Esophagus muscularis mucosa (tissue), 4 donors: ENCODE data around the gene ZBTB7C. TPM values are rescaled to one million over a fixed set of nuclear protein-coding genes. Genes with fewer than 3 reads are reported as not detected.

ENCODE experiments used
- DNase-seq: peaks from one replicate; pipeline ENCODE4 v3.0.0-alpha.2; 2017; ENCODE audit errors: extremely low spot score
- H3K27ac ChIP-seq, 4 donors: fragments of 200-600 bp; sonication (generic); replicated peaks in 1 of 4; 1 replicate in 3 of 4; 2 replicates in 1 of 4; pipeline ENCODE4 v1.5.1; 2016 to 2019; ENCODE audit warnings: mild to moderate bottlenecking in 1 of 4
- H3K27me3 ChIP-seq, 4 donors: fragments of 200-600 bp; sonication (generic); one replicate each; pipeline versions ENCODE4 v1.5.1 to v1.6.0; 2016 to 2019
- H3K36me3 ChIP-seq, 4 donors: fragments of 200-600 bp; sonication (generic); one replicate each; pipeline ENCODE4 v1.5.1; 2016 to 2019
- H3K4me1 ChIP-seq, 4 donors: fragments of 200-600 bp; sonication (generic); one replicate each; pipeline ENCODE4 v1.5.1; 2016 to 2019
- H3K4me3 ChIP-seq, 4 donors: fragments of 200-600 bp; sonication (generic); 1 replicate in 2 of 4; 2 replicates in 2 of 4; pipeline ENCODE4 v1.5.1; 2016 to 2019; ENCODE audit warnings: mild to moderate bottlenecking in 4 of 4, moderate library complexity in 1 of 4
- H3K9me3 ChIP-seq, 4 donors: fragments of 200-600 bp; sonication (generic); 1 replicate in 3 of 4; 2 replicates in 1 of 4; pipeline ENCODE4 v1.5.1; 2016 to 2019
- CTCF ChIP-seq, 3 experiments: fragments of 200-600 bp in 2 of 3; fragments of 450-650 bp in 1 of 3; sonication (generic) in 2 of 3; IDR thresholded peaks; one replicate each; pipeline ENCODE4 v1.5.1; 2017 to 2019; ENCODE audit warnings: antibody characterized with exemption in 3 of 3, mild to moderate bottlenecking in 2 of 3, moderate library complexity in 1 of 3
- EP300 ChIP-seq: sonication (generic); formaldehyde crosslinking; IDR thresholded peaks from one replicate; pipeline ENCODE4 v1.6.1; 2017; ENCODE audit warnings: antibody characterized with exemption
- POLR2A ChIP-seq: fragments of 450-650 bp; IDR thresholded peaks from one replicate; pipeline ENCODE4 v1.6.1; 2017; ENCODE audit warnings: antibody characterized with exemption, moderate library complexity, mild to moderate bottlenecking, low read depth
- POLR2AphosphoS5 ChIP-seq, 2 donors: sonication (generic); formaldehyde crosslinking; IDR thresholded peaks; one replicate each; pipeline ENCODE4 v1.6.1; 2017; ENCODE audit warnings: antibody characterized with exemption in 2 of 2
- WGBS: methylation state at CpG from one replicate; pipeline ENCODE4 v1.1.5; 2018; 5-methylcytosine and 5-hydroxymethylcytosine counted together
- intact Hi-C: fragments of 100-400 bp; cut with DNase I; formaldehyde crosslinking; loops from one replicate; pipeline ENCODE4 v1.15.1; 2023
- total RNA-seq, 4 donors: library from RNA; depleted of rRNA; stranded (reverse); fragments of >200 nt; gene quantifications; one replicate each; pipeline versions ENCODE4 v1.1.0 to v1.2.1, GENCODE V29; 2016

The ZBTB7C gene
- total RNA-seq, 4 donors from 2014 or later = 6.3 to 13.2 (median 9.1) TPM

GRCh38 chr18:48113691-48114090 is 295.5 kb downstream of the ZBTB7C start:
- 87% methylated on average over 8 of the region's 8 CpGs for WGBS
- H3K4me1 ChIP-seq = no peaks in the 10 kb centered on the region
- H3K27ac ChIP-seq = no peak overlapping the region
- no peak for TF ChIP-seq POLR2A
- no peak for TF ChIP-seq EP300
- TF ChIP-seq CTCF (IDR thresholded peaks at IDR 0.05) = no peak
- no peak for TF ChIP-seq POLR2AphosphoS5 (IDR thresholded peaks at IDR 0.05)
- DNase-seq = no peak
- intact Hi-C loops = no loop called here
- H3K27me3 ChIP-seq = no peaks in the 10 kb centered on the region
- no peaks in the 10 kb centered on the region for H3K36me3 ChIP-seq
- no peak overlapping the region for H3K4me3 ChIP-seq
- no peaks in the 10 kb centered on the region for H3K9me3 ChIP-seq

GRCh38 chr18:48111587-48111986 is 297.6 kb downstream of the ZBTB7C start:
- intact Hi-C loops = no loop called here
- Histone ChIP-seq H3K27me3 (peaks cover 0 to 9% (median 0%) of the 10 kb centered on the region in 4 donors), H3K36me3 (no peaks in the 10 kb centered on the region), H3K4me1 (no peaks in the 10 kb centered on the region), H3K4me3 (no peak overlapping the region), H3K9me3 (no peaks in the 10 kb centered on the region), H3K27ac (no peak overlapping the region)
- DNase-seq = no peak
- TF ChIP-seq POLR2A = no peak
- no peak for TF ChIP-seq EP300
- 65% methylated on average over 5 of the region's 5 CpGs for WGBS

GRCh38 chr18:48110797-48111196 is 298.4 kb downstream of the ZBTB7C start:
- no peak overlapping the region for H3K4me3 ChIP-seq
- TF ChIP-seq POLR2A (no peak), EP300 (no peak), CTCF (IDR thresholded peaks at IDR 0.05) (no peak), POLR2AphosphoS5 (IDR thresholded peaks at IDR 0.05) (no peak)
- H3K9me3 ChIP-seq = no peaks in the 10 kb centered on the region
- intact Hi-C loops = no loop called here
- no peak overlapping the region for H3K27ac ChIP-seq
- 87% methylated on average over 7 of the region's 7 CpGs for WGBS
- H3K4me1 ChIP-seq = no peaks in the 10 kb centered on the region
- no peak for DNase-seq
- no peaks in the 10 kb centered on the region for H3K36me3 ChIP-seq
- H3K27me3 ChIP-seq = peaks cover 0 to 9% (median 0%) of the 10 kb centered on the region in 4 donors

- 92% methylated on average over 6 of the region's 6 CpGs for WGBS
- H3K27me3 ChIP-seq = peaks cover 0 to 9% (median 0%) of the 10 kb centered on the region in 4 donors
Measured at GRCh38 chr18:48109961-48110493, 299.2 kb downstream of the ZBTB7C start.

GRCh38 chr18:48108136-48108535 is 301.0 kb downstream of the ZBTB7C start:
- H3K36me3 ChIP-seq = no peaks in the 10 kb centered on the region
- no peak for DNase-seq
- H3K4me1 ChIP-seq = no peaks in the 10 kb centered on the region
- peaks cover 0 to 9% (median 0%) of the 10 kb centered on the region in 4 donors for H3K27me3 ChIP-seq
- TF ChIP-seq POLR2A (no peak), POLR2AphosphoS5 (IDR thresholded peaks at IDR 0.05) (no peak), EP300 (no peak), CTCF (IDR thresholded peaks at IDR 0.05) (no peak)
- no peak overlapping the region for H3K27ac ChIP-seq
- H3K9me3 ChIP-seq = no peaks in the 10 kb centered on the region
- H3K4me3 ChIP-seq = no peak overlapping the region
- intact Hi-C loops = no loop called here
- 94% methylated on average over 11 of the region's 11 CpGs for WGBS

More at GRCh38 chr18:48109961-48110493, 299.2 kb downstream of the ZBTB7C start:
- H3K27ac ChIP-seq = no peak overlapping the region
- intact Hi-C loops = no loop called here
- H3K4me3 ChIP-seq = no peak overlapping the region
- no peaks in the 10 kb centered on the region for H3K36me3 ChIP-seq
- H3K9me3 ChIP-seq = no peaks in the 10 kb centered on the region
- TF ChIP-seq POLR2A = no peak
- no peak for TF ChIP-seq EP300
- no peak for TF ChIP-seq POLR2AphosphoS5 (IDR thresholded peaks at IDR 0.05)
- TF ChIP-seq CTCF (IDR thresholded peaks at IDR 0.05) = no peak
- no peak for DNase-seq
- H3K4me1 ChIP-seq = no peaks in the 10 kb centered on the region
